ENCODE data around the gene F5.
"Not testable (repeated sequence)": the region's sequence is repeated elsewhere in the genome, so short reads cannot be mapped to it uniquely, and the experiment has no call there.

F5 gene

GRCh38 chr1:169508432-169509338 lies 77.6 kb downstream of the F5 start:
- DNase-seq: no peak

GRCh38 chr1:169507413-169507812 lies 78.9 kb downstream of the F5 start:
- no peak for DNase-seq

GRCh38 chr1:169503601-169504000 lies 82.7 kb downstream of the F5 start:
- not testable (repeated sequence) for DNase-seq

GRCh38 chr1:169499807-169500206 lies 86.5 kb downstream of the F5 start:
- no peak for DNase-seq

GRCh38 chr1:169497317-169497716 lies 89.0 kb downstream of the F5 start:
- no peak for DNase-seq

GRCh38 chr1:169495916-169496315 lies 90.4 kb downstream of the F5 start:
- no peak for DNase-seq

- DNase-seq: no peak
These were observed 91.1 kb downstream of the F5 start for GRCh38 chr1:169495046-169495775.

- DNase-seq: no peak
These were observed 91.9 kb downstream of the F5 start for GRCh38 chr1:169494343-169494742.

GRCh38 chr1:169493251-169493650 lies 93.0 kb downstream of the F5 start:
- DNase-seq: no peak

- no peak for DNase-seq
These were observed 94.4 kb downstream of the F5 start for GRCh38 chr1:169491845-169492281.

- no peak for DNase-seq
These were observed 98.1 kb downstream of the F5 start for GRCh38 chr1:169488157-169488556.

- no peak for DNase-seq
These were observed 98.7 kb downstream of the F5 start for GRCh38 chr1:169487561-169487960.

- no peak for DNase-seq
These were observed 99.1 kb downstream of the F5 start for GRCh38 chr1:169487133-169487532.

GRCh38 chr1:169486281-169487051 lies 99.8 kb downstream of the F5 start:
- no peak for DNase-seq

GRCh38 chr1:169485431-169486280 lies 100.6 kb downstream of the F5 start, which contains the start of gene SLC19A2:
Gene SLC19A2, minus strand, starts transcription at chr1:169485944. Its CDS starts 178 bp downstream, at chr1:169485766.
- DNase-seq: peak; percentile 95 to 96

- DNase-seq: peak; percentile 27 to 34
These were observed 101.4 kb downstream of the F5 start for GRCh38 chr1:169484683-169485430.

GRCh38 chr1:169484101-169484500 lies 102.2 kb downstream of the F5 start:
- DNase-seq: no peak

- no peak for DNase-seq
These were observed 102.7 kb downstream of the F5 start for GRCh38 chr1:169483500-169483966.

- DNase-seq: no peak
These were observed 106.8 kb downstream of the F5 start for GRCh38 chr1:169479363-169480066.

GRCh38 chr1:169478094-169478672 lies 108.1 kb downstream of the F5 start:
- no peak for DNase-seq
